Measurements from ENCODE around the gene ANP32E.

DNA sequence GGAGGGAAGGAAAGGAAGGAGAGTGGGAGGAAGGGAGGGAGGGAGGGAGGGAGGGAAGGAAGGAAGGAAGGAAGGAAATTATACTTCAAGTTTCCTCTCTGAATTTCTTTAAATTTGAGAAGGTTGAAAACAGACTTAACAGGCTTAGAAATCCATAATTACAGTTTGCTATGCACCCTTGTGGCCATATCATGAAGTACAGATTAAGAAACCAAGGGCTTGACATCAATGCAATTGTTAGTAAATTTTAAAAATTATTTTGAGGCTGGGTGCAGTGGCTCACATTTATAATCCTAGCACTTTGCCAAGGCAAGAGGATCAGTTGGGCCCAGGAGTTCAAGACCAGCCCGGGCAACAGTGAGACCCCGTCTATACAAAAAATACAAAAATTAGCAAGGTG, 14.4 kb downstream of the ANP32E start:
- TF ChIP-seq, protein P1, sequence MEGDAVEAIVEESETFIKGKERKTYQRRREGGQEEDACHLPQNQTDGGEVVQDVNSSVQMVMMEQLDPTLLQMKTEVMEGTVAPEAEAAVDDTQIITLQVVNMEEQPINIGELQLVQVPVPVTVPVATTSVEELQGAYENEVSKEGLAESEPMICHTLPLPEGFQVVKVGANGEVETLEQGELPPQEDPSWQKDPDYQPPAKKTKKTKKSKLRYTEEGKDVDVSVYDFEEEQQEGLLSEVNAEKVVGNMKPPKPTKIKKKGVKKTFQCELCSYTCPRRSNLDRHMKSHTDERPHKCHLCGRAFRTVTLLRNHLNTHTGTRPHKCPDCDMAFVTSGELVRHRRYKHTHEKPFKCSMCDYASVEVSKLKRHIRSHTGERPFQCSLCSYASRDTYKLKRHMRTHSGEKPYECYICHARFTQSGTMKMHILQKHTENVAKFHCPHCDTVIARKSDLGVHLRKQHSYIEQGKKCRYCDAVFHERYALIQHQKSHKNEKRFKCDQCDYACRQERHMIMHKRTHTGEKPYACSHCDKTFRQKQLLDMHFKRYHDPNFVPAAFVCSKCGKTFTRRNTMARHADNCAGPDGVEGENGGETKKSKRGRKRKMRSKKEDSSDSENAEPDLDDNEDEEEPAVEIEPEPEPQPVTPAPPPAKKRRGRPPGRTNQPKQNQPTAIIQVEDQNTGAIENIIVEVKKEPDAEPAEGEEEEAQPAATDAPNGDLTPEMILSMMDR (IDR thresholded peaks at IDR 0.05; ENCODE audit: insufficient read depth, low read length) = peak; percentile 20
- TF ChIP-seq, protein P2, sequence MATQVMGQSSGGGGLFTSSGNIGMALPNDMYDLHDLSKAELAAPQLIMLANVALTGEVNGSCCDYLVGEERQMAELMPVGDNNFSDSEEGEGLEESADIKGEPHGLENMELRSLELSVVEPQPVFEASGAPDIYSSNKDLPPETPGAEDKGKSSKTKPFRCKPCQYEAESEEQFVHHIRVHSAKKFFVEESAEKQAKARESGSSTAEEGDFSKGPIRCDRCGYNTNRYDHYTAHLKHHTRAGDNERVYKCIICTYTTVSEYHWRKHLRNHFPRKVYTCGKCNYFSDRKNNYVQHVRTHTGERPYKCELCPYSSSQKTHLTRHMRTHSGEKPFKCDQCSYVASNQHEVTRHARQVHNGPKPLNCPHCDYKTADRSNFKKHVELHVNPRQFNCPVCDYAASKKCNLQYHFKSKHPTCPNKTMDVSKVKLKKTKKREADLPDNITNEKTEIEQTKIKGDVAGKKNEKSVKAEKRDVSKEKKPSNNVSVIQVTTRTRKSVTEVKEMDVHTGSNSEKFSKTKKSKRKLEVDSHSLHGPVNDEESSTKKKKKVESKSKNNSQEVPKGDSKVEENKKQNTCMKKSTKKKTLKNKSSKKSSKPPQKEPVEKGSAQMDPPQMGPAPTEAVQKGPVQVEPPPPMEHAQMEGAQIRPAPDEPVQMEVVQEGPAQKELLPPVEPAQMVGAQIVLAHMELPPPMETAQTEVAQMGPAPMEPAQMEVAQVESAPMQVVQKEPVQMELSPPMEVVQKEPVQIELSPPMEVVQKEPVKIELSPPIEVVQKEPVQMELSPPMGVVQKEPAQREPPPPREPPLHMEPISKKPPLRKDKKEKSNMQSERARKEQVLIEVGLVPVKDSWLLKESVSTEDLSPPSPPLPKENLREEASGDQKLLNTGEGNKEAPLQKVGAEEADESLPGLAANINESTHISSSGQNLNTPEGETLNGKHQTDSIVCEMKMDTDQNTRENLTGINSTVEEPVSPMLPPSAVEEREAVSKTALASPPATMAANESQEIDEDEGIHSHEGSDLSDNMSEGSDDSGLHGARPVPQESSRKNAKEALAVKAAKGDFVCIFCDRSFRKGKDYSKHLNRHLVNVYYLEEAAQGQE (IDR thresholded peaks at IDR 0.05; ENCODE audit: insufficient replicate concordance, low read depth) = no peak
- TF ChIP-seq GABPA (IDR thresholded peaks at IDR 0.05; ENCODE audit: low read depth) (no peak), POLR2AphosphoS5 (IDR thresholded peaks at IDR 0.05; ENCODE audit: low read depth) (no peak), SPI1 (IDR thresholded peaks at IDR 0.05; ENCODE audit: borderline replicate concordance, low read depth) (no peak)
